DMS153 treated with DMSO at 0.1 percent for 48 hours (cell line): Measurements from ENCODE around the gene ANKRD9.

ENCODE experiments used
- DNase-seq: peaks from one replicate; lab custom pipeline; 2025; ENCODE audit not compliant: unreplicated experiment; lab: John Stamatoyannopoulos, UW

The ANKRD9 gene

GRCh38 chr14:102513899-102514772 is 4.6 kb upstream of the ANKRD9 start:
- no peak for DNase-seq

- DNase-seq, result no peak
Observed at GRCh38 chr14:102512793-102513300, 3.3 kb upstream of the ANKRD9 start.

GRCh38 chr14:102511538-102511937 is 2.0 kb upstream of the ANKRD9 start:
- no peak for DNase-seq

GRCh38 chr14:102510616-102511520 is 1.3 kb upstream of the ANKRD9 start:
- DNase-seq, result no peak

- no peak for DNase-seq
Observed at GRCh38 chr14:102508774-102509745, 516 bp downstream of the ANKRD9 start.

GRCh38 chr14:102508410-102508773 is 1.2 kb downstream of the ANKRD9 start:
- DNase-seq, result no peak

GRCh38 chr14:102507857-102508312 is 1.7 kb downstream of the ANKRD9 start:
- DNase-seq, result no peak

GRCh38 chr14:102507081-102507856 is 2.3 kb downstream of the ANKRD9 start:
- DNase-seq, result no peak

GRCh38 chr14:102506626-102506925 is 3.0 kb downstream of the ANKRD9 start:
- no peak for DNase-seq

- DNase-seq, result no peak
Observed at GRCh38 chr14:102505775-102506625, 3.6 kb downstream of the ANKRD9 start.

GRCh38 chr14:102505000-102505619 is 4.5 kb downstream of the ANKRD9 start:
- DNase-seq, result no peak

GRCh38 chr14:102504328-102504999 is 5.1 kb downstream of the ANKRD9 start:
- no peak for DNase-seq

GRCh38 chr14:102503641-102504327 is 5.8 kb downstream of the ANKRD9 start:
- DNase-seq, result no peak

GRCh38 chr14:102502571-102502970 is 7.0 kb downstream of the ANKRD9 start:
- DNase-seq, result no peak

- DNase-seq, result no peak
Observed at GRCh38 chr14:102501751-102502315, 7.7 kb downstream of the ANKRD9 start.

- DNase-seq, result no peak
Observed at GRCh38 chr14:102500713-102501112, 8.9 kb downstream of the ANKRD9 start.

- DNase-seq, result no peak
Observed at GRCh38 chr14:102500158-102500662, 9.4 kb downstream of the ANKRD9 start.
